Measurements from ENCODE around the gene YPEL1.
"Not testable (repeated sequence)": the region's sequence is repeated elsewhere in the genome, so short reads cannot be mapped to it uniquely, and the experiment has no call there.

The YPEL1 gene

DNA sequence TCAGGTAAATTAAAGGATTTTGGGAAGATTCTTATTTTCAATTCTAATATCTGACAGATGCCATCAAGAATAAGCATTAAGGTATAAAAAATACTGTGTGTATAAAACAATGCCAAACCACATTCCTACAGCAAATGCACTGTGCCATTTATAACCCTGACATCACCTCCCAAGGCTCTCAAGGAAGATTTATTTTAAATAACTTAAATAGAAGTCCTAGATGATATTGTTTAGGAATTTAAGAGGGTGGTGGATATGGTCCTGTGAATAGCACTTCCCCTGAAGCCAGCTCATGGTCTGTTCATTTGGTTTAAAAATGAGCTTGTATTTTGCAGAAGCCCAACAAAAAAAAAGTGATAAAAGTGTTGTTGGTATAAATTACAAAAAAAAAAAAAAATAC lies 37.7 kb downstream of the YPEL1 start:
- no peak for FAIRE-seq

DNA sequence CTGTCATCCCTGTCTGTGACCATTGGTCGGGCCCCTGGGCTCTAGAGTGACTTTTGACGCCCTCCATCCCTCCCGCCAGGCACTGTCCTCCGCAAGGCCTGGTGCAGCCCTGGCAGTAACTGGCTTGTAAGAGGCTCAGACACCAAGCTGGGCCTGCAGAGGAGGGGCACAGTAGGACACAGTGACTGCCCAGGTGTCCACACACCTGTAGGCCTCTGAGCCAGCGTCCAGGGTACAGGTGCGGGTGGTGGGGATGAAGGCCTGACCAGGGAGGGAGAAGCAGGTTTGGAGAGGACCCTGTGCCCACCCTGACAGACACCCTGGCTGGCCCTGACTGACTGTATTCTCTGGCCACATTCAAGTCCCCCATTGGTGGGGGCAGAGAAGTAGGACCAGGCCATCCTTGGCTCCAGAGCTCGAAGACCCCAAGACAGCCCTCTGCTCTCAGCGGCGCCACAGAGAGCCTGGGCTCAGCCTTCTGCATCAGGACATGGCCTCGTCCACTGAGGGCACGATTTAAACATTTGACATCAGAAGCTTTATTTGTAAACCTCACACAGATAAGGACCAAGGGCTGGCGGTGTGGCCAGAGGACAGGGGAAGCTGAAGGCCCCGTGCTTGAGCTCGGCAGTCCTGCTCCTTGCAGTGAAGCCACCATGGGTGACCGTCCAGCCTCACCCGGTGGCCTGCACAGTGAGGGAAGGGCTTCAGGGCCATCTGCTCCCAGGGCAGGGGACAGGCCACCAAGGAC lies 38.4 kb downstream of the YPEL1 start:
- no peak for FAIRE-seq

DNA sequence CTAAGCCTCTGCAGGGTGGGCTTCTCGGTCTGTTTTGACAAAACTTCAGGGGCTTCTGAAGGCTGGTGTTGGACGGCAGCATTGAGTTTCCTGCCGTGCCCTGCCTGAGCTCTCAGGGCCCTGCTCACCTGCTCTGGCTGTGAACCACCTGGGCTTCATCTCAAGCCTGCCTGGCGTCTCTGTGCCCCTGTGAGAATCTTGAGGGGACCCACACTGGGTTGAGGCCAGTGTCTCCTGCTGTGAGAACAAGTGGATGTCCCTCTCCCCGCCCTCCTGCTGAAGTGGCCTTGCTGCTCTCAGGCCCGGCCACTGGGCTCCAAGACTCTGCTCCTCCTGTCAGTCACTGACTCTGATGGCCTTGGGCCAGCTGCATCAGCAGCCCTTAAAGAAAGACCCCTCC lies 39.5 kb downstream of the YPEL1 start:
- no peak for FAIRE-seq

DNA sequence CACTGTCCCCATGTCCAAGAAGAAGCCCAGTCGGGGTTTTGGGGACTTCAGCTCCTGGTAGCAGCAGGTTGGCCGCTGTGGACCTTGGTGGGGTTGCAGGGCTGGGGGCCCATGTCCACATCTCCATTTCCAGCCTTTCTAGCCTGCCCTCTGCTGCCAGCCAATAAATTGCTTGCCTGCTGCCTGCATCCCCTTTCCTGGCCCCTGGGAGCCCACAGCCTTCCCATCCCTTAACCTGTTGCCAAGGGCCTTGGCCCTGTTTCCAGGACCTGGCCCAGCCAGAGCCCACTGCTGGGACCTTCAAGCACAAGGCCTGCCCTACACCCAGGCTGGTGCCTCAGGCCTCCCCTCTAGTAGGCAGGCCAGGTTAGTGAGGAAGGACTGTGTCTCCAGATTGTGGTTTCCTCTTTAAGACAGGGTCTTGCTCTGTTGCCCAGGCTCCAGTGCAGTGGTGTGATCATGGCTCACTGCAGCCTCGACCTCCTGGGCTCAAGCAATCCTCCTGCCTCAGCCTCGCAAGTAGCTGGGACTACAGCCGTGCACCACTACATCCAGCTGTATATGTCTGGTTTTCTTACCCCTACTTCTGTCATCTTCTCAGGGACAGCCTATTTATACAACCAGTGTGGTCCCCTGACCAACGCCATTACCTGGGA lies 40.0 kb downstream of the YPEL1 start:
- no peak for FAIRE-seq

DNA sequence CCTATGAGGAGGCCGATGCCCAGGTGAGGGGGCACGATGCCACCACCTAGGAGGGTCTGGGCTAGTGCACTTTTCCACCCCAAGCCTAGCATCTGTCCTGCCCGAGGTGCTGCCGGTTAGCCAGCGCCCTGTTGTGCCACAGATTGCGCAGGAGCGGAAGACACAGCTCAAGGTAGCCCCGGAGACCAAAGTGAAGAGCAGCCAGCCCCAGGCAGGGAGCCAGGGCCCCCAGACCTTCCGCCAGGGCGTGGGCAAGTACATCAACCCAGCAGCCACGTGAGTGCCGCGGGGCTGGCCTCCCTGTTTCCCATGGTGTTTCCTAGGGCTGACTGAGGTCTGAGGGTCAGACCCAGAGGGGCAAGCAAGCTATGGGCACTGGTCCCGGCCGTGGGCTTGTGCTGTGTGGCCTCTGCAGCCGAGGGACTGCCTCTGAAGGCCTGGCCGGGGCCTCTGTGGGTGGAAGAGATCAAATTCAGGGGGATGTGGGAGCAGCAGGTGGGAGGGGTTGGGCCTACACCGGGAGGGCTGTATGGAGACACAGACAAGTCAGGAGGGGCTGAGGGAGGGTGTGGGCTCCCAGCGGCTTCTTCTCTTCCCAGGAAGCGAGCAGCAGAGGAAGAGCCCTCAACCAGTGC lies 40.7 kb downstream of the YPEL1 start:
- FAIRE-seq: no peak

DNA sequence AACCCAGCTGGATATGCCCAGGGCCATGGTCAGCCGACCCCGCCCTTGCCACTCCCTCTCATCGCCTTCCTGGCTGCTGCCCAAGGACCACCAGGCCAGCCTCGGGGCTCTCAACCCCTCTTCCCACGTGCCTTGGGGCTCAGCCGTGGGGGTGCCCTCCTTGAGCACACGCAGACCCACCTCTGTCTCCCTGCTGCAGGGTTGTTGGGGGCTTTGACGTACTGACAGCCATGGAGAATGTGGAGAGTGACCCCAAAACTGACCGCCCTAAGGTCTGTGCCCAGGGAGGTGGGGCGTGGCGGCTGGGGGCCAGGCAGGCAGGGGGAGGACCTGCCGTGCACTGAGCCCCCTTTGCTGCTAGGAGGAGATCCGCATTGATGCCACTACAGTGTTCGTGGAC lies 41.2 kb downstream of the YPEL1 start:
- FAIRE-seq: no peak

DNA sequence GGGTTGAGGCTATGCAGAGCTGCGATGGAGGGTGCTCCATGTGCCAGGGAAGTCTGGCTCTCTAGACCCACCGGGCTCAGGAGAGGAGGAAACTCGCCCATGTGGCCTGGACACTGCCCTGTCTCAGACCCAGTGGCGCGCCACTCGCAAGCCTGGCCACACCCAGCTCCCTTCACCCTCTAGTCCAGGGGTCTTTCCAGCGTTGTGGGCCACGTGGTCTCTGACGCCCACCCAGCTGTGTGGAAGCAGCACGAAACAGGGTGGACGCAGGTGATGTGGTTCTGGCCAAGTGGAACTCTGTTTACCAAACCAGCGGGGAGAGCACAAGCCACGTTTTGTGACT lies 41.6 kb downstream of the YPEL1 start:
- FAIRE-seq: no peak

DNA sequence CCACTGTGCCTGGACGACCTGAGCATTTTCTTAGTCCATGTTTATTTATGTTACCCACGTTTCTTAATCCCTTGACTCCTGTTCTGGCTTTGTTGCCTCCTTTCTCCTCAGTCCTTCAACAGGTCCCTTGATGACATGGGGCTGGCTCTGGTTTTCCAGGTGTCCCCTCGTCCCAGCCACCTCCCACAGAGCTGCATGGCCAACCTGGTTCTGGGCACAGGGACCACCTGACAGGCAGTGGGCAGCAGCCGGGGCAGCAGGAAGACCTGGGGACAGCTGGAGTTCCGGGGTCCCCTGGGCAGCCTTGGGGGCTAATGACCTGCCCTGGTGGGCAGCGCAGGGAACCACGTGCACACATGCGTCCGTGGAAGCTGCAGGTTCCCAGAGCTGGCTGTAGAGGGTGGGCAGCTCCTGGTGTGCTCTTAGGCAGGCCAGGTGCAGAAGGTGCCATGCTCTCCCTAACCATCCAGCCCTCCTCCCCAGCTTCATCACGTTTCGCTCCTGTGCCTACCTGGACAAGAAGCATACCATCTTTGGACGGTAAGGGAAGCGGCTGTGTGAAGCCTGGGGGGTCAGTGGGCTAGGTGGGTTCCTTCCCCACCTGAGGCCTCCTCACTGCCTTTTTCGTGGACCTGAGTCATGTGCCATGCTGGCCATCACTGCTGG lies 42.1 kb downstream of the YPEL1 start:
- FAIRE-seq: no peak

DNA sequence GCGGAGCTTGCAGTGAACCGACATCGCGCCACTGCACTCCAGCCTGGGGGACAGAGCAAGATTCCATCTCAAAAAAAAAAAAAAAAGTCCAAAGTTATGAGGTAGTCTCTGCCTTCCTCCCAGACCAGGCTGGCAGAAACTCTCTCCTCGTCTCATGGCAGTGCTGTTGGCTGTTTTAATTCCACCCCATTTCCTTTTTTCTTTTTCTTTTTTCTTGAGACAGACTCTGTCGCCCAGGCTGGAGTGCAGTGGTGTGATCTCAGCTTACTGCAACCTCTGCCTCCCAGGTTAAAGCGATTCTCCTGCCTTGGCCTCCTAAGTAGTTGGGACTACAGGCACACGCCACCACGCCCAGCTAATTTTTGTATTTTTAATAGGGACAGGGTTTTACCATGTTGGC lies 42.7 kb downstream of the YPEL1 start:
- FAIRE-seq: not testable (repeated sequence)

DNA sequence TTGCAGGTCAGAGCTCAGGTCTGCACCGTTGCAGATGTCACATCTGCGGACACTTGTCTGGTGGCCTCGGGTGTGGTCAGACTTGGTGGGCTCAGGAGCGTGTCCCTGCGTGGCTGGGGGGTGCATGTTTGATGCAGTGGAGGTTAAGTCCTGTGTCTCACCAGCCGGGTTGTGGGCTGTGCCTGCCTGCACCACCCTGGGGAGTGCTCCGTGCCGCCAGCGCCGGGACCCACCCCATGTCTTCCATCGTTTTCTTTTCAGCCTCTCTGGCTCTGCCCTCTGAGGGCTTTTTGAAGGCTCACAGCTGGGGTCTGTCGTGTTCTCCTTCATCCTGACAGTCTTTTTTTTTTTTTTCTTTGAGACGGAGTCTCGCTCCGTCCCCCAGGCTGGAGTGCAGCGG lies 43.8 kb downstream of the YPEL1 start:
- no peak for FAIRE-seq

DNA sequence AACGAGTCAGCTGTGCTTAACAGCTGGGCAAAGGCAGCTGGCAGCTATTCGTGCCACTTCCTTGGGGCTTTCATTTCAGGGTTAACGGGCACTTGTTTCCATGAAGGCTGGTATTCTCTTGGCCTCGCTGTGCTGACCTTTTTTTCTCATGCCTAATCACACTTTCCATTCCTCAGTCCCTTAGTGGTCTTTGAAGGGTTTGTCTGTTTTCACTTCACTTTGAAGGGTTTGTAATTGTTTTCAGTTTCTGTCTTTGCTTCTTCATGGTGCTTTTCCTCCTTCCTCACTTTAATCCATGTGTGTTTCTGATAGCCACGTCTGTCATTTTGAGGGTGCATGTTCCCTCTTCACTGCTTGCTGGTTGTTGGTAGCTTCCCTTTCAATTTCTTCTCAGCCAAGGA lies 45.2 kb downstream of the YPEL1 start:
- no peak for FAIRE-seq

DNA sequence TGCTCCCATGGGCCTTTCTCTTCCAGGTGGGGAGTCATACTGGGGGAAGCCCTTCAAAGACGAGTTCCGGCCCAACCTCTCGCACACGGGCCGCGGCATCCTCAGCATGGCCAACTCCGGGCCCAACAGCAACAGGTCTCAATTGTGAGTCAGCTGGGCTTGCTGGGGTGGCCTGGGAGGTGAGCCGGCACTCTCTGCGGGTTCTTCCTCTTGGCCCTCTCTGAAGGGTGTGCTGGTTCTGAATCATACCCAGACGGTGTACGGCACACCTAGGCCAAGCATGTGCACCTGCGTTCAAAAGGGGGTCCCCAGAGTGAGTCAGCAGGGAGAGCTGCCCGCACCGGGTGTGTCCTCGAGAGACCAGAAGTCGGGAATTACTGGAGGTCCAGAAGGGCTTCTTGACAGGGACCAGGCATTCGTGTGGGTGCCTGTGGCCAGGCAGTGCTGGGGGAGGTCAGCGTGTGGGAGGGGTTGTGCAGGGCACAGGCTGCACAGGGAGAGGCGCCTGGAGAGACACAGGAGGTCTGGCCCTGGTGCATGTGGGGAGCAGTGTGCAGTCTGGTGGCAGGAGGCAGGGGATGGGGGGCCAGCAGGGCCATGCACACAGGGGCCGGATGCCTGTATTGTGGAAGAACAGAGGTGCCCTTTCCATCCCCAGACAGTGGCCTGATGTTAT lies 46.8 kb downstream of the YPEL1 start:
- no peak for FAIRE-seq

DNA sequence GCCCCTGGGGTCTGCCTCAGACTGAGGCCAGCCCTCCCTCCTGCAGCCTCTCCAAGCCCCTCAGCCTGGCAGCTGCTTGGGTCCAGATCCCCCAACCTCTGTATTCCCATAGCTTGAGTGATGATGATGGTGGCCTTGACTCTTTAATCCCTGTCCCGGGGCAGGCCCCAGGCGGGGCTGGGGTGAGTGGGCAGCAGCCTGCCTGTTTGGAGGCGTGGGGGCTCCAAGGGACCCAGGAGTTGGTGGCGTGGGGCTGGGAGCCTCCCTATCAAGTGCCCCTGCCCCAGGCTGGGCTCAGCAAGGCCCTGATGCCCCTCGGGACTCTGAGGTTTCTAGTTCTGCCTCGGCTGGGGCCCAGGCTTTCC lies 47.3 kb downstream of the YPEL1 start:
- FAIRE-seq: no peak

DNA sequence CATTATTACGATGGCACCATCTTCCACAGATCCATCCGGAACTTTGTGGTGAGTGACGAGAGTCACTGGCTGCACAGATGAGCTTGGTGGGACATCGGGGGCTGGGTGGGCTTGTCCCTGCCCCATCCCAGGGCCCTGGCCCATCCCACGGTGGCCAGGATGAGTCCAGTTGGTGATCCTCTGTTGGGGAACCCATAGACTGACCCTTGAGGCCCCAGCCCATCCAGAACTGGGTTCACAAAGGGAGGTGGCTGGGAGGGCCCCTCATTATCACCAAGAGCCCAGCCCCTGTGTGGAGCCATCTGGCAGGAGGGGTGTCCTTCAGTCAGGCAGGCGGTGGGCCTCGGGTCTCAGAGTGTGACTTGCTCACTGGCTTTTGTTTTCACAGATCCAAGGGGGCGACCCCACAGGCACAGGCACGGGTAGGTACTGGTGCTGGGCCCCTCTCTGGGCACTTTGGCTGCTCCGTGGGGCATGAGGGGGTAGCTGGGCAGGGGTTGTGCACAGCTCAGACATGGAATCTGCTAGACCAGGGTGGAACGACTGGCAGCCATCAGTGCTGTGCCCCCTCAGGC lies 47.8 kb downstream of the YPEL1 start:
- FAIRE-seq: no peak

DNA sequence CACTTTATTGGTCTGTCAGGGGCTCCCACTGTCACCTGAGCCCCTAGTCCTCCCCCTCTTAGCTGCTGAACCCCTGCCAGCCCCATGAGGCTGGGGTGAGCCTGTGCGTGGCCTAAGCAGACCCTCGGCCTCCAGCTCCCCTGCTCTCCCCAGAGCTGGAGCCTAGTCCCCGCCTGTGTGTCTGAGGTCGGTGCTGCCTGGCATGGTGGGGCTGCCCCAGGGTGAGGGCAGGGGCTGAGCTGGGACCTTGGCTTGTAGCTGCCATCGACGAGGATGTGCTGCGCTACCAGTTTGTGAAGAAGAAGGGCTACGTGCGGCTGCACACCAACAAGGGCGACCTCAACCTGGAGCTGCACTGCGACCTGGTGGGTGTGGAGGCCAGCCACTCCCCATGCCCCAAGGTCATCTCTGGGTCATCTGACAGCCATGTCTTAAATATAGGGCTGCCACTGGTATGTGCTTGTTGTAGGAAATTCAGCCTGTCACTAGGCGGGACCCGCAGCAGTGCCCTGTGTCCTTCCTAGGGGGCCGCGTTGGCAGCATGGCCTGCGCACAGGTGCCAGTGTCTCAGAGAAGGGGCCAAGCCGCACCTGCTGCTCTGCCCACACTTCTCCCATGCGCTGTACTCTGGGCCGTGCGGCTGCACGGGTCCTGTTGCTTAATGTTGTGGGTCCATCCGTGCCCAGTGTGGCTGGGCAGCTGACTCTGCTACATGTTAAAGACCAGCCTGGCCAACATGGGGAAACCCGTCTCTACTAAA lies 48.8 kb downstream of the YPEL1 start:
- FAIRE-seq: no peak

DNA sequence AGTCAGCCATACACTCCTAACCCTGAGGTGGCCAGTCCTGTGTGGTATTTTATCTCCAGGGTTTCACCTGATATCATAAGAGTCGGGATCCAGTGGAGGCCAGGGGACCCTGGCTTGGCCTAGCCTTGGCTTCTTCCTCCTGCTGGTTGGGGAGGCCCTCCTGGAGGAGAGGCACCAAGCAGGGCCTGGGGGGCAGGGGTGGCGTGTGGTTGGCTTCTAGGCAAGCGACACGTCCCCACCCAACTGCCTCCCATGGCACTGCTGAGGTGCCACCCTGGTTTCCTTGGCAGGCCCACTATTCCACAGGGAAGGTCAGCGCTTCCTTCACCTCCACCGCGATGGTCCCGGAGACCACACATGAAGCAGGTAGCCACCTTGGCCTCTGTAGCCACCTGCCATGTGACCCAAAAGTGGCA lies 49.4 kb downstream of the YPEL1 start:
- FAIRE-seq: no peak

DNA sequence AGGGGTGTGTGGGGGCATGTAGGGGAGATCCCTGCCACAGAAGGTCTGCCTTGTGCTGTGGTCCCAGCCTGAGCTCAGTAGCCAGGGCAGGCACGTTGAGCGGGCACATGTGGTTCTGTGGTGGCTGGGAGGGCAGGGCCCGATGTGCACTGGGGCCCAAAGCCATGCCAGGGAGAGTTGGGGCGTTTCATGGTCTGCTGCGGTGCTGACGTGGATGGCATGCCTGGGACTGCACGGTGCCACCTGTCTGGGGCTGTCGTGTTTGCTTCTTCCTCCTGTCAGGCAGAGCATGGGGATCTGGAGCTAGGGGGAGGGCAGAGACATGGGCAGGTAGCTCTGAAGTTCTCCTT lies 50.5 kb downstream of the YPEL1 start:
- FAIRE-seq: no peak

DNA sequence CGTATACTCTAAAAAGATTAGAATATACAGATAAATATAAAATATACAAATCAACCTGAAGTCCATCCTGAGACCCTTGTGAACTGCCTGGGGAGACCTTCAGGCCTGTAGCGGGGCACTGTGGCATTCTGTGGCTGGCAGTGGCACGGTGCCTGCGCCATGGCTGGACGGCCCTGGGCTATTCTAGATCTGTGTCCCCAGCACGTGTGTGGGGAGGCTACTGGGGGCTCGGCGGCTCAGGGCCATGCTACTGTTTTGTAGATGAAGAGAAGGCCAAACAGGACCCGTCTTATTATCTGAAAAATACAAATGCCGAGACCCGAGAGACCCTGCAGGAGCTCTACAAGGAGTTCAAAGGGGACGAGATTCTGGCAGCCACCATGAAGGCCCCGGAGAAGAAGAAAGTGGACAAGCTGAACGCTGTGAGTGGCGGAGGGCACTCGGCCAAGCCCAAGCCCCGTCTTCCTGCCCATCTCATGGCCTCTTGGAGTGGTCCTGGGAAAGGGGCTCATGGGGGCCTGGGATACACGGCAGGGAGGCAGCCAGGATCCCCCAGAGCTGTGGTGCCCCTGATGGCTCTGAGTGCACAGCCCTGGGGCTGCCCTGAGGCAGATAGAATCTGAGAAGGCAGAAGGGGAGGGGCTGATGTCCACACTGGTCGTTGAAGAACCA lies 51.0 kb downstream of the YPEL1 start:
- no peak for FAIRE-seq

DNA sequence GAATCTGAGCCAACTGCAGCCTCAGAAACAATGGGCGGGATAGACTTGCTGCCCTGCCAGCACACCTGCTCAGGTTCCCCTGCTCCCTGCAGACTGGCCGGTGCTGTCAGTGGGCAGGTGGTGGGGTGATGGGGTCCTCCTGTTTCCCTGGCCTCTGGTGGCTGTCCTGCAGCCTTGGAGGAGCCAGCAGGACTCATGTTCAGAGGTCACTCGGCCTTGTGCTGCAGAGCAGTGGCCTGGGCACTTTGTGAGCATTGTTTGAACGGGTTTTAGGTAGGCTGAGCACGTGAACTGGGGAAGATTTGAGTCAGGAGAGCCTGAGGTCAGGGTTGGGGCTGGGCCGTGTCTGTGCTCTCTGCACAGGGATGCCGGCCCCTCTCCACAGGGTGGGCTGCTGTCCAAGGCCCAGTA lies 52.2 kb downstream of the YPEL1 start:
- no peak for FAIRE-seq

DNA sequence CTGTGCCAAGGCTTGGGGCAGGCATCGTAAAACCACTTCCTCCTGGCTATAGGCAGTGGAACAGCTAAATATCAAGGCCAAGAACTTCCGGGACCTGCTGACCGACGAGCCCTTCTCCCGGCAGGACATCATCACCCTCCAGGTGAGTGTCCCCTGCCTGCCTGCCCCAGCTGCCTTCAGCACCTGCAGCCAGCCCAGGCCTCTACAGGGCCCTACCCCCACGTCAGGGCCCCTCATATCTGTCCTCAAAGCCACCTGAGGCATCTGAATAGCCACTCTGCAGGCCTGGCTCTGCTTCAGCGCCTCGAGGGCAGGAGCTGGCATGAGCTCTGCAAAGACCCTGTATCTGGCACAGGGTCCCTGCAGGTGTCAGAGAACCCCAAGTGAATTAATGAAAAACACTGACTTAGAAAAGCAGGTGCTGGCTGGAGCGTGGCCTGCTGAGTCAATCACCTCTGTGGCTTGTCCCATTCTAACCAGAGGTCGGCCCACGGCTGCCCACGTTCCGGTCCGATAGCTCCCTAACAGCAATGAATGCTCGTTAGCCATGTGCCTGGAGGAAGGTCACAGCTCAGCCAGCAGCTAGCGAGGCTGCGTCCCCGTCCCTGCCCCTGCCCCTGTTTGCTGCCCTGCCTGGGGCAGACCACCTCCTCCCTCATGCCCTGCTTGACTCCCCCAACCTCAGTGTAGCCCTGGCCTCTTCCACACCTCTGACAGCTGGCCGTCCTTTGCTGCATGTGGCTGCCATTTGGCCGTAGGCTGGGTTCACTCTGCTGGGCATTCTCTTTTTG lies 53.0 kb downstream of the YPEL1 start:
- FAIRE-seq: no peak
